NCI-H2227 (cell line): Measurements from ENCODE around the gene FES.
"Not testable (repeated sequence)": the region's sequence is repeated elsewhere in the genome, so short reads cannot be mapped to it uniquely, and the experiment has no call there.

Experiments
- DNase-seq: peaks from one replicate; lab custom pipeline; 2025; ENCODE audit not compliant: unreplicated experiment; lab: John Stamatoyannopoulos, UW

Gene FES

DNA sequence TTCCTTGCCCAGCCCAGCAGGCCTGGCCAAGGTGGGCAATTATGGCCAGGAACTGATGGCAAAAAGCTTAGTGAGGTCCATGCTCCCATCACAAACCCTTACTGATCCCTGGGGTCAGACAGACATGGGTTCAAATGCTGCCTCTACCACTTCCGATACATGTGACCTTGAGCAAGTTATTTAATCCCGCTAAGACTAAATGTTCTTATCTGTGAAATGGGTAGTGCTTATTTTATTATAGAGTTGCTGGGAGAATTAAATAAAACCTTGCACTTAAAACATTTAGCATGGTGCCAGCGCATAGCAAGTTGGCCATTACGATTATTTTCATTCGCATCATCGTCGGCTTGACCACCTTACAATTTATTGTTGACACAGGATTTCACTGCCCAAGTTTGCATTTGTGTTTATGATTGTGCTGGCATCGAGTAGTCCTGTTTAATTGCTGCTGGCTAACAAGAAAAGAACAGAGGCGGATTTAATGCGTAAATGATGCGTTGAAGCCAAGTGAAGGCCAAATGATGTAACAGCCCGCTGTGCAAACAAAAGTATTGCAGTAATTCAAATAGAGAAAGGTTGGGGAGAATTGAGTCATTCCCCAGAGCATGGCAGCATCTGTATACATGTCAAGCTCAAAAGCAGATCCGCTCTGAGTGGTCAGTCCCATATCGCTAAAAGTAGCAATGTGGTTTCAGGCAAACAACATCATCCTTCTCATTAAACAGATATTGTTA is 23.2 kb upstream of the FES start:
- no peak for DNase-seq

DNA sequence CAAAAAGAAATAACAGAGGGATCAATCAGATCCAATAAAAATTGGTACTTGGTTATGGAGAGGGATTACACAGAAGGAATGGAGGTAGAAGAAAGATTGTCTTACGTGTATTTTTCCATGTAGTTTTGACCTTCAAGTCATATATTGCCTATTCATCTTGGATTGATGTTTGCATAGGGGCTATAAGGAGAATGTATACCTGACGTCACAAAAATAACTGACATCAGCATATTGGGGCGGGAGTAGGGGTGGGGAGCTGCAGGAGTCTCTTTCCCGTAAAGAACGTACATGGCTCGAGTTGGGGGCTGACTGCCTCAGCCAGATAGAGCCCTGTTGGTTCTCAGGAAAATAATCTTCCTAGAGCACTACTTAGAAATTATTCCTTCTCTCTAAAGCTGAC is 21.8 kb upstream of the FES start:
- no peak for DNase-seq

DNA sequence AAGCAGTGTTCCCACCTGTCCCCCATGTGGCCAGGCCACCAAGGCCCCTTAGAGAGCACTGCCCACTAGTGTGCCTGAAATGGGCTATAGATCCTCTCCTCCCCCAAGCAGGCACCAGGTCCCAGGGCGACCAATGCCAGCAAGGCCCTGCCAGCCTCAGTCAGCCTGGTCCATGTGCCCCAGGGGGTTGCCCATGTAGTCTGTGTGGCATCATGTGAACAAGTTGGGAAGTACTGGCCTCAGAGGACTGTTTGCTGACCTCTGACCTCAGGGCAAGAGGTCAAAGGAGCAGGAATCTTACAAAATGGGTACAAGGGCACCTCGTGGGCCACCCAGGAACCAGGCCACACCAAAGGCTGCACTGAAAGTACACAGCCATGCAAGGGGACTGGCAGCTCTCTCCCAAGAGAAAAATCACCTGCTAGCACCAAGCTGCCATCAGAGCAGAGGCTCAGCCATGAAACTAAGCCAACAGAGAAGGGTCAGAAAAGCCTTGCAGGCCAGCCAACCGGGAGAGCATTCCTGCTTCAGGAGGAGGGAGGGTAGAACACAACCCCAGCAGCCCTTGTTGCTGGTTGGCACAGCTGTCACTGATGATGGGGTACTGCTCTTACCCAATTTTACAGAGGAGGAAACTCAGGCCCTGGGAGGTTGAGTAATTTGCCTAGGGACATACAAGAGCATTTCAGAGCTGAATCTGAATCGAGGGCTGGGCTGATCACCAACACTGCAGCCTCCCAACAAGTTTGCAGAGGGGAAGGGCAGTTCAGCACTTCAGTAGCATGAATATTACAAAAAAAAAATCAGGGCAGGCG is 21.1 kb upstream of the FES start:
- no peak for DNase-seq

GRCh38 chr15:90863987-90864386 is 20.3 kb upstream of the FES start:
- no peak for DNase-seq

DNA sequence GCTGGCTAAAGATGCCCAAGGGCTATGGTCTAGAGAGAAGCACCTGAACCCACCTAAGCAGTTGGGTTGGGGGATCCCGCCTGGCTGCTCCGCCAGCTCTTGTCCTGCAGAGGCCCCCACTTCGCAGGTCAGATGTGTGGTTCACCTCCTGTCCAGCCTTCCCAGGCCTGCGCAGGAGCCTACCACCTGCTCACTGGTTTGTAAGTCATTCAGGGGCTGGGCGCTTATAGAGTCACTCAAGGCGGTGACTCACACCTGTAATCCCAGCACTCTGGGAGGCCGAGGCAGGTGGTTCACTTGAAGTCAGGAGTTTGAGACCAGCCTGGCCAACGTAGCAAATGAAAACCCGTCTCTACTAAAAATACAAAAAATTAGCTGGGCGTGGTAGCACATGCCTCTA is 19.8 kb upstream of the FES start:
- DNase-seq: no peak

GRCh38 chr15:90865702-90866101 is 18.6 kb upstream of the FES start:
- DNase-seq: no peak

GRCh38 chr15:90866161-90866715 is 18.1 kb upstream of the FES start:
- no peak for DNase-seq

- no peak for DNase-seq
Observed at GRCh38 chr15:90866800-90867199, 17.5 kb upstream of the FES start.

DNA sequence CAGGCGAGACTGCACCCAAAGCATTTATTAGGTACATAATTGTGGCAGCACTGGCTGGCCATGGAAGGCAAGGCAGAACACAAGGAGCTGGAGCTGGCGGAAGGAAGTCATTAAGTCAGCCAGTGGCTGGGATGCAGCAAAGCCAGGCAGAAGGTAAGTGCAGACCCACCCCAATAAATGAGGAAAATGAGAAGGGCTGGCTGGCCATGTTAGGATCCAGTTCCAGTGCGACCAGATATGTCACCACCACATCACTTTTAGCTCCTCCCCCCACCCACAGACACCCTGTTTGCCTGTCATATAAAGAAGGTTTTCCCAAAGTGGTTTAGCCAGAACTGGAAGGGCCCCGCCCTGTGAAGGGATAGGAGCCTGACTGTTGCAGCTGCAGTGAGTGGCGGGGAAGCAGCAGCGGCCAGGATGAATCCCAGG is 16.0 kb upstream of the FES start, which contains the start of gene FURIN:
TSS of gene FURIN (plus strand) at position 328 of the 429 bp plus-strand sequence. CDS start 7,153 bp downstream, outside the sequence.
- DNase-seq: peak; percentile 32

GRCh38 chr15:90869140-90869541 is 15.2 kb upstream of the FES start:
- no peak for DNase-seq

GRCh38 chr15:90869601-90870353 is 14.5 kb upstream of the FES start:
- peak; percentile 5 for DNase-seq

- DNase-seq: no peak
Observed at GRCh38 chr15:90870354-90871138, 13.8 kb upstream of the FES start.

GRCh38 chr15:90871139-90871715 is 13.1 kb upstream of the FES start:
- DNase-seq: peak; percentile 32

DNA sequence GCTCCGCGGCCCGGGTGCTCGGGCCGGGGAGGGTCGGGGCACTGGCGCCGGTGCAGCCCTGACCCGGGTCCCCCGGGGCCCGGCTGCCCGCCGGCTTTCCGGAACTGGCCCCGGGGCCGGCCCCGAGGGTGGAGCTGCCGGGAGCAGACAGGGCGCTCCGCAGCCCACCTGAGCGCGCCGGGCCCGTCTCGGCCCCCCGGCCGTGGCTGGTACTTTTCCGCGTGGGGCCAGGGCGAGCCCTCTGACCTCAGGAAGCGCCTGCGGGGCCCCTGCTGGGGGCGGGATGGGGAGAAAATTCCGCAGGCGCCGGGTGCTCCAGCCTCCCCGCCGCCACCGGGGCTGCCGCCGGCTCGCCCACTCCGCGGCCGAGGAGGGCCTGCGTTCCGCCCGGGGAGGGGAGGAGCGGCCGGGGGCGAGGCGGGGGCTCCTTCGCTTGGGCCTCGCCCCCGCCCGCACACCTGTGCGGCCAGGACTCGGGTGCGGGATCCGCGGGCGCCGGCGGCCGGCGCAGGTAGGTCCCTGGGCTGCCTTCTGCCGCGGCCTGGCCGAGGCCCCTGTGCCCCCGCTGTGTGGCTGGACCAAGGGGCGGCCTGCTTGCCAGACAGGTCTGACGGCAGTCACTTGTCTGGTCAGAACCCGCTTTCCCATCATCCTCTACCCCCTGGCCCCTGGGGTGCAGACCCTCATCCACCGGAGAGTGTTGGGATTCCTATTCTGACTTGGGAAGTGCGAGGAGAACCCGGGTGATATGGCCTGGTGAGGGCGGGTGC is 12.4 kb upstream of the FES start:
- no peak for DNase-seq

DNA sequence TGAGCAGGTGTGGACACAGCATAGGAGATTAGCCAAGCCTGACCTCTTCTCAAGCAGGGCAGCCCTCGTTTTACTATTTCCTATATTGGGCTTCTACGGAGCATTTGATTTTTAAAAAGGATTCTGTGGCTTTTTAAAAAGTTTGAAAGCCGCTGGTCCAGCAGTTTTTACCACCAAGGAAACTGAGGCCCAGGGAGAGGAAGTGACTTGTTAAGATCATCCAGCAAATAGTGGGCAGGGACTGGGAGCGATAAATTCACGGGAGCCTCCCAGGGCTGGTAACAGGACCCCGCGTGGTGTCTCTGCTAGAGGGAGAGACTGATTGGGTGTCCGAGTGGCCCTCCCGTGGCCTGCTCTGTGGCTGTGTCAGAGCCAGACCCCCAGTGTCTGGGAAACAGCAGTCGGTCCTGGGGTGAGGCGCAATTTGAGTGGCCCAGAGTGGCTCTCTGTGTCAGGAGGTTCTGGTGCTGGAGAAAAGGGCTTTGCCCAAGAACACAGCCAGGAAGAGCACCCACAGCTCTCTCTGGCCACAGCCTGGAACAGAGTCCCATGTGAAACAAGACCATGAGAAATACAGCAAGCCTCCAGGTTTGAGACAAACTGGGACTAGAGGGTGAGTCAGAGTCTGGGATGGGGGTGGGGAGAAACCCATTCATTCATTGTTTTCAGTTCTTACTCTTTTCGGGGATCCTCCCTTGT is 11.7 kb upstream of the FES start:
- no peak for DNase-seq

DNA sequence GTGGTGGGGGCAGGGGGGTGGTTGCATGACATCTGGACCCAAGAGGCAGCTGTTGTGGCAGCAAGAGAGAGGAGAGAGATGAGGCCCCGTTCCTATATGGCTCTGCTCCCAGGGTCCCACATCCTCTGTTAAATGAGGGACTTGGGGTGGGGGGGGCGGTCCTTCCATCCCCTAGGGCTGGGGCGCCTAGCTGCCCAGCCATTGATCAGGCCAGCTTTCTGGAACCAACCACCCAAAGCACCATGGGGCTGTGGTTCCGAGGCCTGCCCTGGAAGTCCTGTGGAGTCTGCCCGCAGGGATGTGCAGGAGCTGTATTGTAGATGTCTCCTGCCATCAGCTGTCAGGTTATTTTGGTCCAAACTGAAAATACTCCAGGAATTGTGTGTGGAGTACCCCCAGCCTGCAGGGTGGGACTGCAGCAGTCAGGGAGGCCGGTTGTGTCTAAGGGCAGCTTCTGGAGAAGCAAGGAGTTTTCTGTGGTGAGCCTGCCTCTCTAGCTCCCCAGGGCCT is 10.8 kb upstream of the FES start:
- DNase-seq: no peak

DNA sequence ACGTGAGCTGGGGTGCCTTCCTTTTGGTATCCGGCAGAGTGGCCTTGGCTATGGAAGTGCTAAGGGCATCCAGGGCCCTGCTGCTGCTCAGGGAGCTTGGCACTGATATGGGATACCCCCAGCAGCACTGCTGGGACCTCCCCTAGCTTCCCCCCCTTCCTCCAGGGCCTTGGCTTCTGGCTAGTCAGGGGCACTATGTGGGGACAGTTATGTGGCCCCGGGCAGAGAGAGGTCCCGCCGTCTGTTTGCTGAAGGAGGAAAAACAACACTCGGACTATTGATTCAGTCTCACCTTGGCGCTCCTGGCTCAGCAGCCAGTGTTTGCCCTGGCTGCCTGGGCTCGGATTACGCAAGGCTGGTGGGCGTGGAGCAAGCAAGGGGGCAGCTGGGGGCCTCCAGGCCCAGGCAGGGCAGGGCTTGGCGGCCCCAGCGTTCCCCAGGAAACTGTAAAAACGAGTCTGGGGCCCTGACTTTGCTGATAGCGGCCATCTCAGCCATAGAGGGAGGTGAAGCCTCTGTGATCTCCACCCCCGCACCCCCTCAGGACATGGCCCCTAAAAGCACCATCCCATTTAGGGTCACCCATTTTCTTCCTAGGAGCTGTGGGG is 10.2 kb upstream of the FES start:
- peak; percentile 24 for DNase-seq

- not testable (repeated sequence) for DNase-seq
Observed at GRCh38 chr15:90874986-90875385, 9.3 kb upstream of the FES start.
